Lower lobe of right lung (tissue), 2 donors: Measurements from ENCODE around the gene SIN3B. TPM values are rescaled to one million over a fixed set of nuclear protein-coding genes. Genes with fewer than 3 reads are reported as not detected.

ENCODE experiments used
- ATAC-seq, 2 donors: fragments of 200-7000 bp; cut with Tn5 transposase; one replicate each; pipeline ENCODE4 v1.9.1; 2020 to 2022; ENCODE audit warnings: mild to moderate bottlenecking in 2 of 2, moderate library complexity in 2 of 2
- DNase-seq: peaks from one replicate; pipeline ENCODE4 v3.0.0-alpha.2; 2020
- H3K27ac ChIP-seq: fragments of 200-600 bp; one replicate; pipeline ENCODE4 v1.8.0; 2022
- H3K27me3 ChIP-seq: fragments of 200-600 bp; one replicate; pipeline ENCODE4 v1.8.0; 2022; ENCODE audit warnings: low read depth
- H3K36me3 ChIP-seq: fragments of 200-600 bp; one replicate; pipeline ENCODE4 v1.8.0; 2022; ENCODE audit warnings: mild to moderate bottlenecking
- H3K4me1 ChIP-seq: fragments of 200-600 bp; one replicate; pipeline ENCODE4 v1.8.0; 2022
- H3K4me3 ChIP-seq: fragments of 200-600 bp; one replicate; pipeline ENCODE4 v1.8.0; 2022; ENCODE audit warnings: mild to moderate bottlenecking
- H3K9me3 ChIP-seq: fragments of 200-600 bp; one replicate; pipeline ENCODE4 v1.8.0; 2022
- intact Hi-C: fragments of 100-400 bp; cut with DNase I; formaldehyde crosslinking; loops from one replicate; pipeline ENCODE4 v1.11.0; 2022
- total RNA-seq: library from RNA; stranded (reverse); fragmentation: NEBNext Ultra II Directional; extraction: Animal tissue kit (Norgen Biotek cat#: 25700); gene quantifications from one replicate; pipeline ENCODE4 v1.2.1, GENCODE V29; 2021
- TF ChIP-seq, protein P1 (sequence below): fragments of 200-600 bp; IDR thresholded peaks from one replicate; pipeline ENCODE4 v1.8.0; 2022; ENCODE audit warnings: antibody characterized with exemption, mild to moderate bottlenecking
- donor health status: DM: no; HTN: yes; CAD: no; lungs with severe emphysema.

Gene SIN3B
- total RNA-seq, 1 donor from 2014 or later, result 56.6 TPM

DNA sequence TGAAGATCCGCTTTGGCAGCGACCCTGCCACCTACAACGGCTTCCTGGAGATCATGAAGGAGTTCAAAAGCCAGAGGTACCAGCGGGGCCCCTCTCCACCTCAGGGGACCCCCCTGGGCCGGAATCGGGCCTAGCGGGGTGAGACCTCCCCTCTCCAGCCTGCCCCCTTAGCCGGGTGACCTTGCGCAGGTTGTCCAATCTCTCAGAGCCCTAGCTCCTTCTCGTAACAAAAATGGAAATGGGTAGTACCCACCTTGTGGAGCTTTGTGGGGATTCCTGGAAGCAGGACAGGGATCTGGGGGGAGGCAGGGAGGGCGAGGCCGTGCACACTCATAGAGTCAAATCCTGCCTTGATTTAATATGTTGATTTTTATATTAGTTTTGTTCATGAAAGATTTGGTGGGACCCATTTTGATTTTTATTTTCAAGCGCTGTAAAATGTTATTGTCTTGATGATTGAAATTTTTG lies 658 bp downstream of the SIN3B start:
- Histone ChIP-seq H3K27me3 (no peaks in the 10 kb centered on the region), H3K27ac (peak overlapping the region; percentile 77), H3K36me3 (peaks cover 39% of the 10 kb centered on the region), H3K9me3 (no peaks in the 10 kb centered on the region), H3K4me3 (peak overlapping the region; percentile 76), H3K4me1 (peaks cover 24% of the 10 kb centered on the region)
- no peak for DNase-seq
- TF ChIP-seq, protein P1, sequence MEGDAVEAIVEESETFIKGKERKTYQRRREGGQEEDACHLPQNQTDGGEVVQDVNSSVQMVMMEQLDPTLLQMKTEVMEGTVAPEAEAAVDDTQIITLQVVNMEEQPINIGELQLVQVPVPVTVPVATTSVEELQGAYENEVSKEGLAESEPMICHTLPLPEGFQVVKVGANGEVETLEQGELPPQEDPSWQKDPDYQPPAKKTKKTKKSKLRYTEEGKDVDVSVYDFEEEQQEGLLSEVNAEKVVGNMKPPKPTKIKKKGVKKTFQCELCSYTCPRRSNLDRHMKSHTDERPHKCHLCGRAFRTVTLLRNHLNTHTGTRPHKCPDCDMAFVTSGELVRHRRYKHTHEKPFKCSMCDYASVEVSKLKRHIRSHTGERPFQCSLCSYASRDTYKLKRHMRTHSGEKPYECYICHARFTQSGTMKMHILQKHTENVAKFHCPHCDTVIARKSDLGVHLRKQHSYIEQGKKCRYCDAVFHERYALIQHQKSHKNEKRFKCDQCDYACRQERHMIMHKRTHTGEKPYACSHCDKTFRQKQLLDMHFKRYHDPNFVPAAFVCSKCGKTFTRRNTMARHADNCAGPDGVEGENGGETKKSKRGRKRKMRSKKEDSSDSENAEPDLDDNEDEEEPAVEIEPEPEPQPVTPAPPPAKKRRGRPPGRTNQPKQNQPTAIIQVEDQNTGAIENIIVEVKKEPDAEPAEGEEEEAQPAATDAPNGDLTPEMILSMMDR, result no peak
- peak; percentile 3 to 5 for ATAC-seq
- intact Hi-C loops, result no loop called here

- intact Hi-C loops, result no loop called here
- DNase-seq, result no peak
- no peaks in the 10 kb centered on the region for H3K27me3 ChIP-seq
- TF ChIP-seq, protein P1, result no peak
- H3K4me3 ChIP-seq, result peak overlapping the region; percentile 76
- no peak overlapping the region for H3K27ac ChIP-seq
- H3K36me3 ChIP-seq, result peaks cover 47% of the 10 kb centered on the region
- no peak for ATAC-seq
- H3K9me3 ChIP-seq, result no peaks in the 10 kb centered on the region
- peaks cover 23% of the 10 kb centered on the region for H3K4me1 ChIP-seq
Observed at GRCh38 chr19:16830679-16831078, 1.5 kb downstream of the SIN3B start.

DNA sequence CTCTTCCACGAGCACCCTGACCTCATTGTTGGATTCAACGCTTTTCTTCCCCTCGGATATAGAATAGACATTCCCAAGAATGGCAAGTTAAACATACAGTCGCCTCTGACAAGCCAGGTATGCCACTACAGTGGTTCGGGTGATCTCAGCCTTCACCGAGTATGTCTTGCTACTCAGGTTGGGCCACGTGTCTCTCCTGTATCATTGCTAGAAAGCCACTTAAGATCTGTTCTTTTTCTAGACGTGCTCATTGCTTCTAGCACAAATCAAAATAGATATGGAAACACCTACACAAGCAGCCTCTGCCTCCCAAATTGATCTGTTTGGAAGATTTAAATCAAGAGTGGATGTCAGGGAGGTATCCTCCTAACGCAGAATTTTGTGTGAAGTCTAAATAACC lies 2.3 kb downstream of the SIN3B start:
- intact Hi-C loops, result no loop called here
- Histone ChIP-seq H3K4me1 (peaks cover 26% of the 10 kb centered on the region), H3K4me3 (no peak overlapping the region), H3K36me3 (peaks cover 56% of the 10 kb centered on the region), H3K9me3 (no peaks in the 10 kb centered on the region), H3K27ac (no peak overlapping the region), H3K27me3 (no peaks in the 10 kb centered on the region)
- DNase-seq (no peak), ATAC-seq (no peak)
- TF ChIP-seq, protein P1, result no peak

DNA sequence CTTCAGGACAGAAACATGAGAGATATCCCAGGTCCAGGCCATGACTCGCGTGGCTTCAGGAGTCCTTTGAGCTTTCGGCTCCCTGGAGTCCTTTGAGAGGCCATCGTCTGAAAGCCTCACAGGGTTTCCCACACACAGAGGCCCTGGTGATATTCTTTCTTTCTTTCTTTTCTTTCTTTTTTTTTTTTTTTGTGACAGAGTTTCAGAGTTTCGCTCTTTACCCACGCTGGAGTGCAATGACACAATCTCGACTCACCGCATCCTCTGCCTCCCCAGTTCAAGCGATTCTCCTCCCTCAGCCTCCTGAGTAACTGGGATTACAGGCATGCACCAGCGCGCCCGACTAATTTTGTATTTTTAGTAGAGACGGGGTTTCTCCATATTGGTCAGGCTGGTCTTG lies 5.5 kb downstream of the SIN3B start:
- Histone ChIP-seq H3K9me3 (no peaks in the 10 kb centered on the region), H3K4me1 (peaks cover 28% of the 10 kb centered on the region), H3K4me3 (no peak overlapping the region), H3K27ac (no peak overlapping the region), H3K27me3 (no peaks in the 10 kb centered on the region), H3K36me3 (peaks cover 85% of the 10 kb centered on the region)
- intact Hi-C loops, result no loop called here
- ATAC-seq, result no peak
- DNase-seq, result no peak
- TF ChIP-seq, protein P1, result no peak

- no peak overlapping the region for H3K27ac ChIP-seq
- no peaks in the 10 kb centered on the region for H3K9me3 ChIP-seq
- ATAC-seq (peak; percentile 50 to 55), DNase-seq (peak; percentile 58)
- TF ChIP-seq, protein P1, result peak; percentile 28
- peaks cover 96% of the 10 kb centered on the region for H3K36me3 ChIP-seq
- H3K4me1 ChIP-seq, result peaks cover 18% of the 10 kb centered on the region
- intact Hi-C loops, result no loop called here
- H3K27me3 ChIP-seq, result no peaks in the 10 kb centered on the region
- no peak overlapping the region for H3K4me3 ChIP-seq
Observed at GRCh38 chr19:16836115-16837034, 7.2 kb downstream of the SIN3B start.
